Stimulated activated naive CD4-positive, alpha-beta T cell (primary cell): ENCODE results near the gene ZRANB1.

ENCODE experiments used
- DNase-seq, 6 experiments: peaks; one replicate each; lab custom pipeline; 2025; lab: John Stamatoyannopoulos, UW

ZRANB1 gene

GRCh38 chr10:124921261-124921660 lies 20.7 kb upstream of the ZRANB1 start:
- DNase-seq = no peak

GRCh38 chr10:124923684-124924083 lies 18.2 kb upstream of the ZRANB1 start:
- DNase-seq = no peak

- DNase-seq = no peak
These were observed 15.4 kb upstream of the ZRANB1 start for GRCh38 chr10:124926548-124926947.

- DNase-seq = no peak
These were observed 13.8 kb upstream of the ZRANB1 start for GRCh38 chr10:124928087-124928486.

GRCh38 chr10:124928545-124928944 lies 13.4 kb upstream of the ZRANB1 start:
- no peak for DNase-seq

- DNase-seq = no peak
These were observed 6.0 kb upstream of the ZRANB1 start for GRCh38 chr10:124935946-124936345.

GRCh38 chr10:124936813-124937212 lies 5.1 kb upstream of the ZRANB1 start:
- no peak for DNase-seq

- DNase-seq = no peak
These were observed 2.6 kb upstream of the ZRANB1 start for GRCh38 chr10:124939290-124939689.

GRCh38 chr10:124942317-124943169 lies 620 bp downstream of the ZRANB1 start:
- DNase-seq = no peak

- no peak for DNase-seq
These were observed 1.6 kb downstream of the ZRANB1 start for GRCh38 chr10:124943301-124944092.

- no peak for DNase-seq
These were observed 3.1 kb downstream of the ZRANB1 start for GRCh38 chr10:124944982-124945381.

- no peak for DNase-seq
These were observed 5.0 kb downstream of the ZRANB1 start for GRCh38 chr10:124946945-124947344.

- no peak for DNase-seq
These were observed 7.6 kb downstream of the ZRANB1 start for GRCh38 chr10:124949543-124949942.

GRCh38 chr10:124952123-124952522 lies 10.2 kb downstream of the ZRANB1 start:
- DNase-seq = no peak

- DNase-seq = no peak
These were observed 11.5 kb downstream of the ZRANB1 start for GRCh38 chr10:124953421-124953820.

GRCh38 chr10:124955243-124955642 lies 13.3 kb downstream of the ZRANB1 start:
- no peak for DNase-seq

GRCh38 chr10:124955868-124956267 lies 13.9 kb downstream of the ZRANB1 start:
- DNase-seq = no peak

- no peak for DNase-seq
These were observed 14.8 kb downstream of the ZRANB1 start for GRCh38 chr10:124956764-124957163.

GRCh38 chr10:124957404-124957947 lies 15.6 kb downstream of the ZRANB1 start:
- DNase-seq = no peak

- DNase-seq = no peak
These were observed 17.6 kb downstream of the ZRANB1 start for GRCh38 chr10:124959564-124959963.

- no peak for DNase-seq
These were observed 19.3 kb downstream of the ZRANB1 start for GRCh38 chr10:124961248-124961570.

GRCh38 chr10:124962421-124962820 lies 20.5 kb downstream of the ZRANB1 start:
- no peak for DNase-seq
